Activated CD8-positive, alpha-beta T cell treated with anti-CD3 and anti-CD28 coated beads, Interleukin-2, amount 10 ng/mL, durations not matched to agents 7 days and 5 days (primary cell): ENCODE results near the gene PCNX3. TPM values are rescaled to one million over a fixed set of nuclear protein-coding genes. Genes with fewer than 3 reads are reported as not detected.

Source experiments
- ATAC-seq: fragments of 150-1000 bp; cut with Tn5 transposase; one replicate; pipeline ENCODE4 v1.10.0; 2021; ENCODE audit warnings: moderate library complexity
- CTCF ChIA-PET: fragments of 350-600 bp; sonication (Branson Sonifier 250); formaldehyde crosslinking; loops from one replicate; lab custom pipeline; 2021; ENCODE audit warnings: antibody characterized with exemption; lab: Charles Lee
- POLR2A ChIA-PET: fragments of 350-600 bp; sonication (Branson Sonifier 250); formaldehyde crosslinking; loops from one replicate; lab custom pipeline; 2021; ENCODE audit warnings: antibody characterized with exemption; lab: Charles Lee
- DNase-seq: peaks from one replicate; pipeline ENCODE4 v3.0.0-alpha.2; 2020
- H3K27ac Mint-ChIP-seq: one replicate; pipeline ENCODE4 v1.8.0; 2021; ENCODE audit warnings: mild to moderate bottlenecking, mixed read lengths
- H3K27me3 Mint-ChIP-seq: one replicate; pipeline ENCODE4 v1.8.0; 2021; ENCODE audit warnings: low read depth, mixed read lengths
- H3K36me3 Mint-ChIP-seq: one replicate; pipeline ENCODE4 v1.8.0; 2021; ENCODE audit warnings: low read depth, mixed read lengths
- H3K4me1 Mint-ChIP-seq: one replicate; pipeline ENCODE4 v1.8.0; 2021; ENCODE audit warnings: low read depth, mixed read lengths
- H3K4me3 Mint-ChIP-seq: one replicate; pipeline ENCODE4 v1.8.0; 2021; ENCODE audit warnings: mild to moderate bottlenecking, mixed read lengths
- H3K9me3 Mint-ChIP-seq: one replicate; pipeline ENCODE4 v1.8.0; 2022; ENCODE audit warnings: mixed read lengths; ENCODE audit not compliant: insufficient read depth
- total RNA-seq, 2 experiments: library from RNA; stranded (reverse); gene quantifications; one replicate each; pipeline ENCODE4 v1.2.3, GENCODE V29; 2021

The PCNX3 gene
- total RNA-seq, 2 experiments from 2014 or later: 50.1 to 54.8 TPM

- DNase-seq (no peak), ATAC-seq (no peak)
- no peaks in the 10 kb centered on the region for H3K9me3 Mint-ChIP-seq
- H3K27me3 Mint-ChIP-seq: no peaks in the 10 kb centered on the region
- H3K27ac Mint-ChIP-seq: no peak overlapping the region
- H3K4me3 Mint-ChIP-seq: no peak overlapping the region
- peaks cover 57% of the 10 kb centered on the region for H3K36me3 Mint-ChIP-seq
- H3K4me1 Mint-ChIP-seq: peaks cover 44% of the 10 kb centered on the region
- POLR2A ChIA-PET: interaction anchor here (0.6 kb wide), 1 partner anchor 176 kb away, joined by 3 read pairs; no protein-coding TSS in a partner anchor
- CTCF ChIA-PET: interaction anchor here (4.1 kb wide), 1 partner anchor 13 kb away, joined by 17 read pairs; no protein-coding TSS in a partner anchor
Observed at GRCh38 chr11:65580756-65581155, 34.8 kb upstream of the PCNX3 start.

- no peak overlapping the region for H3K4me3 Mint-ChIP-seq
- ChIA-PET CTCF (interaction anchor here (1.1 to 4.1 kb wide), 2 partner anchors 8 to 12 kb away, joined by 3 to 17 read pairs; no protein-coding TSS in a partner anchor), POLR2A (interaction anchor here (0.7 to 0.8 kb wide), 2 partner anchors 12 to 18 kb away, joined by 3 read pairs; no protein-coding TSS in a partner anchor)
- no peak for ATAC-seq
- DNase-seq: no peak
- H3K4me1 Mint-ChIP-seq: peaks cover 53% of the 10 kb centered on the region
- H3K36me3 Mint-ChIP-seq: peaks cover 63% of the 10 kb centered on the region
- H3K9me3 Mint-ChIP-seq: no peaks in the 10 kb centered on the region
- H3K27me3 Mint-ChIP-seq: no peaks in the 10 kb centered on the region
- H3K27ac Mint-ChIP-seq: no peak overlapping the region
Observed at GRCh38 chr11:65581928-65582327, 33.6 kb upstream of the PCNX3 start.

GRCh38 chr11:65583589-65583988 is 32.0 kb upstream of the PCNX3 start:
- CTCF ChIA-PET: interaction anchor here (1.3 to 4.1 kb wide), 3 partner anchors 10 to 14 kb away, joined by 3 to 17 read pairs (median 9); partner anchors contain the start of genes FAM89B and ZNRD2
- no peak for ATAC-seq
- peaks cover 54% of the 10 kb centered on the region for H3K4me1 Mint-ChIP-seq

GRCh38 chr11:65584106-65584505 is 31.5 kb upstream of the PCNX3 start:
- Mint-ChIP-seq H3K36me3 (peaks cover 68% of the 10 kb centered on the region), H3K4me1 (peaks cover 56% of the 10 kb centered on the region), H3K9me3 (no peaks in the 10 kb centered on the region), H3K4me3 (no peak overlapping the region), H3K27me3 (no peaks in the 10 kb centered on the region), H3K27ac (no peak overlapping the region)
- no peak for ATAC-seq
- no peak for DNase-seq
- ChIA-PET CTCF (interaction anchor here (1.3 to 4.1 kb wide), 3 partner anchors 10 to 14 kb away, joined by 3 to 17 read pairs (median 9); partner anchors contain the start of genes FAM89B and ZNRD2), POLR2A (no interaction called here)

More at GRCh38 chr11:65583589-65583988, 32.0 kb upstream of the PCNX3 start:
- Mint-ChIP-seq H3K36me3 (peaks cover 70% of the 10 kb centered on the region), H3K9me3 (no peaks in the 10 kb centered on the region), H3K27me3 (no peaks in the 10 kb centered on the region), H3K4me3 (no peak overlapping the region), H3K27ac (peak overlapping the region; percentile 60)
- POLR2A ChIA-PET: no interaction called here
- DNase-seq: no peak

DNA sequence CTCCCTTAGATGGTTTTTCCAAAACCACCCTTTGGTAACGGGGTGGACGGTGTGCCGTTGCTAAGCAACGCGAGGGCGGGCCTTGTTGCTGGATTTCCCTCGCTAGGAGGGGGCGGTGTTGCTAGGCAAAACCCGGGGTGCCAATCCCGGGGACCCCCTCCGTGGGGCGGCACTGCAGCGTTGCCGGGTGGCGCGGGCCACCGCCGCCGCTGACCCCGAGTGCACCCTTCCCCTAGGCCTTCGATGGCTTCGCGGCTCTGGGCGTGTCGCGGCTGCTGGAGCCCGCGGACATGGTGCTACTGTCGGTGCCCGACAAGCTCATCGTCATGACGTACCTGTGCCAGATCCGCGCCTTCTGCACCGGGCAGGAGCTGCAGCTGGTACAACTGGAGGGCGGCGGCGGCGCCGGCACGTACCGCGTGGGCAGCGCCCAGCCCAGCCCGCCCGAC is 30.8 kb upstream of the PCNX3 start:
- H3K36me3 Mint-ChIP-seq: peaks cover 62% of the 10 kb centered on the region
- ChIA-PET POLR2A (no interaction called here), CTCF (interaction anchor here (1.3 to 12.3 kb wide), 5 partner anchors 8 to 41 kb away, joined by 3 to 172 read pairs (median 9); partner anchors contain the start of genes EHBP1L1, FAM89B and ZNRD2)
- no peaks in the 10 kb centered on the region for H3K9me3 Mint-ChIP-seq
- H3K27ac Mint-ChIP-seq: no peak overlapping the region
- H3K27me3 Mint-ChIP-seq: no peaks in the 10 kb centered on the region
- no peak overlapping the region for H3K4me3 Mint-ChIP-seq
- peaks cover 57% of the 10 kb centered on the region for H3K4me1 Mint-ChIP-seq
- ATAC-seq: no peak
- no peak for DNase-seq

- DNase-seq (no peak), ATAC-seq (no peak)
- Mint-ChIP-seq H3K4me3 (no peak overlapping the region), H3K36me3 (peaks cover 58% of the 10 kb centered on the region), H3K4me1 (peaks cover 58% of the 10 kb centered on the region), H3K27me3 (no peaks in the 10 kb centered on the region), H3K9me3 (no peaks in the 10 kb centered on the region), H3K27ac (peak overlapping the region; percentile 71)
- POLR2A ChIA-PET: interaction anchor here (0.9 to 1.7 kb wide), 5 partner anchors 9 to 80 kb away, joined by 3 to 9 read pairs (median 4); no protein-coding TSS in a partner anchor
- CTCF ChIA-PET: interaction anchor here (0.9 to 12.3 kb wide), 5 partner anchors 9 to 42 kb away, joined by 3 to 172 read pairs (median 60); partner anchors contain the start of genes EHBP1L1 and FAM89B
Observed at GRCh38 chr11:65585396-65586246, 30.0 kb upstream of the PCNX3 start.

GRCh38 chr11:65586247-65586630 is 29.3 kb upstream of the PCNX3 start:
- DNase-seq: no peak
- Mint-ChIP-seq H3K9me3 (no peaks in the 10 kb centered on the region), H3K27ac (peak overlapping the region; percentile 71), H3K4me3 (no peak overlapping the region), H3K4me1 (peaks cover 58% of the 10 kb centered on the region), H3K36me3 (peaks cover 57% of the 10 kb centered on the region), H3K27me3 (no peaks in the 10 kb centered on the region)
- ATAC-seq: no peak
- POLR2A ChIA-PET: interaction anchor here (0.9 to 1.7 kb wide), 5 partner anchors 9 to 81 kb away, joined by 3 to 9 read pairs (median 4); no protein-coding TSS in a partner anchor
- CTCF ChIA-PET: interaction anchor here (0.9 to 12.3 kb wide), 5 partner anchors 10 to 43 kb away, joined by 3 to 172 read pairs (median 60); partner anchors contain the start of genes EHBP1L1 and FAM89B

DNA sequence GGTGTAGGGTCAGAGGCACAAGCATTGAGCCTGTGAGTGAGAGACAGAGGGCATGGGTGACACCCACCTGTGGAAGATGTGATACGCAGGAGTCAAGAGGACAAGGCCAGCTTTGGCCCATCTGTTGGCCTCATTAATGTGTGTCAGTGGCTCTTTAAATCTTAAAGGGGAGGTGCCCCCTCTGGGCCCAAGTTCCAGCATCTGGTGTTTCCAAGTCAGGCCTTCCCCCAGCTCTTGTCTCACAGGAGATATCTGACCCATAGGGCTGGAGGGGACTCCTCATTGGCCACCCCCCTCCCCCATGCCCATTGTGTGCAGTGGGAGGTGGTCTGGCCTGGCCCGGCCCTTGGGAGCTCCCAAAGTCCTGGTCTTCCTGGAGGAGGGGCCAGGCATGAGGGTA is 28.9 kb upstream of the PCNX3 start:
- no peaks in the 10 kb centered on the region for H3K27me3 Mint-ChIP-seq
- ATAC-seq: no peak
- CTCF ChIA-PET: interaction anchor here (0.8 to 12.3 kb wide), 5 partner anchors 10 to 43 kb away, joined by 4 to 172 read pairs (median 60); partner anchors contain the start of genes EHBP1L1 and FAM89B
- POLR2A ChIA-PET: interaction anchor here (0.9 to 1.7 kb wide), 6 partner anchors 10 to 81 kb away, joined by 3 to 9 read pairs (median 4); no protein-coding TSS in a partner anchor
- no peak overlapping the region for H3K4me3 Mint-ChIP-seq
- no peak for DNase-seq
- peaks cover 58% of the 10 kb centered on the region for H3K36me3 Mint-ChIP-seq
- no peaks in the 10 kb centered on the region for H3K9me3 Mint-ChIP-seq
- H3K27ac Mint-ChIP-seq: peak overlapping the region; percentile 71
- peaks cover 57% of the 10 kb centered on the region for H3K4me1 Mint-ChIP-seq

DNA sequence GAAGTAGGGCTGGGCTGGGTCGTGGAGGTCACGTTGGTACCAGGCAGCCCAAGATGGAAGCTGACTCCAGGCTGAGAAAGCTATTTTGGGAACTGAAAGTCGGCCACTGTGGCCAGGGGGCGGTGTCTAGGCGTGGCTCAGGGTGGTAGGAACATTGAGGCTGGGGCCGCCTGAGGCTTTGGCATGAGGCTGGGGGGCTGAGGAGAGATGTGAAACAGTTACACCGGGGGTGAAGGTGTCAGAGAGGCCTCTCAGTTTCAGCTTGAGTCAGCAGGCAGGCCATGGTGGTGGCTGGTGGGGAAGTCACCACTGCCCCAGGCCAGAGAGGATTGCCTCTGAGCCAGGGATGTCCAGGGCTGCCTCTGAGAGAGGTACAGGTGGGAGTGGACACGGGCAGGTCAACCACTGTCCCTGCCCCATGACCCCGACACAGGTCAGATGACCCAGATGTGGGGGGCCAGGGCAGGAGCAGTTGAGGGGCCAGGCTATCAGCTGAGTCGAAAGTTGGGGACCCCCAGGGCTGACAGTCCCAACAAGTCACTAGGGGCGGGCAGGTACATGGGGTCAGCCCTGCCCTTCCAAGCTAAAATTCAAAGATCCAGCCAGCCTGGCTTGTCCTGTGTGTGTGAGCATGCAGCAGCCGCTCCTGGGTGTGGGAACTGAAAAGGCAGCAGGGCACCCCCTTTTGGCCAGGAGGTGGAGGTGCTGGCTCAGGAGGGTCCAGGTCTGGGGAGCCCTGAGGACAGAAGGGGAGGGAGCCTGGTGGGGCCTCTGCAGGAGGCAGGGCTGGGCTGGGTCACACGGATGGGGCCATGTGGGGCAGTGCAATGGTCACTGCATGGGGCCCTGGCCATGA is 27.1 kb upstream of the PCNX3 start:
- DNase-seq (peak; percentile 86), ATAC-seq (peak; percentile 89)
- Mint-ChIP-seq H3K4me1 (peaks cover 48% of the 10 kb centered on the region), H3K27me3 (no peaks in the 10 kb centered on the region), H3K4me3 (peak overlapping the region; percentile 55), H3K36me3 (peaks cover 43% of the 10 kb centered on the region), H3K9me3 (no peaks in the 10 kb centered on the region), H3K27ac (peak overlapping the region; percentile 94)
- ChIA-PET POLR2A (interaction anchor here (0.6 to 1.7 kb wide), 12 partner anchors 12 to 164 kb away, joined by 3 to 8 read pairs (median 4); partner anchors contain the start of genes EHBP1L1, FAM89B, MALAT1 and RELA), CTCF (interaction anchor here (0.6 to 12.3 kb wide), 33 partner anchors 9 to 244 kb away, joined by 3 to 172 read pairs (median 4); partner anchors contain the start of genes EHBP1L1, FAM89B, MAP3K11 and PCNX3)

DNA sequence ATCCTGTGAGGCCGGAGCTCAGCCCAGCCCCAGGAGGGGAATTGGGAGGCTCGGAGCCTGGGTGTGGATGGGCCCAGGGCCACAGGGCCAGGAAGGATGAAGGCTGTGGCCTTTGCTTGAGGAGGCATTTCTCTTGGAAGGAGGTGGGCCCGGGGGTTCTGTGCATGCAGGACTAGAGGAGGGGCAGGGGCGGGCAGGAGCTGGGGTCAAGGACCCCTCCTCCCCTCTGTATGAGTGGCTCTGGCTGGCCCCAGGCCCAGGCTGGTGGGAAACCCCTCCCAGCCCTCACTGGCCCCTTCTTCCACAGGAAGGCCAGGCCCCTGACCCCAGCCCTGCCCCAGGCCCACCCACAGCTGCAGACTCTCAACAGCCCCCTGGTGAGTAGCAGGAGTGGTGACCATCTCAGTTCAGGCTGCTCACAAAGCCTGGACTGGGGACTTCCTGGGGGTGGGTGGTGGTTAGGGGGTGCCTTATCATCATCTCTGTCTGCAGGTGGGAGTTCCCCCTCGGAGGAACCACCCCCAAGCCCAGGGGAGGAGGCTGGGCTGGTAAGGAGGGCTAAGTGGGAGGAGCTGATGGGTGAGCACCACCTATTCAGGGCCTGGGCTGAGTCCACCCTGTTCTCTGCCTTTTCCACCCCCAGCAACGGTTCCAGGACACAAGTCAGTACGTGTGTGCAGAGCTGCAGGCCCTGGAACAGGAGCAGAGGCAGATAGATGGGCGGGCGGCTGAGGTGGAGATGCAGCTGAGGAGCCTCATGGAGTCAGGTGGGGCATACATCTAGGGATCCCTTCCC is 25.9 kb upstream of the PCNX3 start:
- ATAC-seq (peak; percentile 26), DNase-seq (peak; percentile 56)
- H3K4me3 Mint-ChIP-seq: no peak overlapping the region
- H3K27ac Mint-ChIP-seq: peak overlapping the region; percentile 94
- CTCF ChIA-PET: interaction anchor here (0.6 to 12.3 kb wide), 11 partner anchors 8 to 228 kb away, joined by 3 to 172 read pairs (median 4); partner anchors contain the start of genes EHBP1L1, FAM89B and ZNRD2
- POLR2A ChIA-PET: interaction anchor here (0.5 to 1.5 kb wide), 5 partner anchors 17 to 36 kb away, joined by 3 to 6 read pairs (median 3); partner anchors contain the start of genes FAM89B, MAP3K11 and PCNX3
- H3K4me1 Mint-ChIP-seq: peaks cover 42% of the 10 kb centered on the region
- H3K27me3 Mint-ChIP-seq: no peaks in the 10 kb centered on the region
- H3K36me3 Mint-ChIP-seq: peaks cover 39% of the 10 kb centered on the region
- no peaks in the 10 kb centered on the region for H3K9me3 Mint-ChIP-seq
